DND-41 (cell line): ENCODE data around the gene MIGA1.

Source experiments
- EZH2 ChIP-seq: IDR thresholded peaks from 3 replicates; pipeline ENCODE4 v1.6.1; 2012; ENCODE audit warnings: borderline replicate concordance, low read depth, mild to moderate bottlenecking, moderate library complexity, low read length, inconsistent platforms; ENCODE audit not compliant: severe bottlenecking
- TF ChIP-seq, protein P1 (sequence below): IDR thresholded peaks from 2 replicates; pipeline ENCODE4 v1.5.1; 2012; ENCODE audit warnings: borderline replicate concordance, low read length, moderate library complexity, mild to moderate bottlenecking; ENCODE audit not compliant: poor library complexity, severe bottlenecking; ENCODE audit errors: extremely low read depth

DNA sequence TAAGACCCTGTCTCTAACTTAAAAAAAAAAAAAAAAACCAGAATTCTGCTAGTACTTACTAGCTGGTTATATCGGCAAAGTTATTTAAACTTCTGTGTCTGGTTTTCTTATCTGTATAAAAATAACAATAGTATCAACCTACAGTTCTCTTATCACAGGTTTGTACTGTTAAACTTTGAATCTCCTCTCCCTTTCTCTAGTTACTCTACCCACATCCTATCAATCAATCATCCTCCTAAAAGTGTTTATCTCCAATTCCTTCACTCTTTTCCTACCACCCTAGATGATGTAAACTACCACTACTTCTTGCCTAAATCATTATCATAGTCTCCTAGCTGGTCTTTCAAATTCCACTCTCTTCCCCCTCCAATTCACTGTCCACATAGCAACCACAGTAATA lies 47.4 kb upstream of the MIGA1 start:
- TF ChIP-seq, protein P1, sequence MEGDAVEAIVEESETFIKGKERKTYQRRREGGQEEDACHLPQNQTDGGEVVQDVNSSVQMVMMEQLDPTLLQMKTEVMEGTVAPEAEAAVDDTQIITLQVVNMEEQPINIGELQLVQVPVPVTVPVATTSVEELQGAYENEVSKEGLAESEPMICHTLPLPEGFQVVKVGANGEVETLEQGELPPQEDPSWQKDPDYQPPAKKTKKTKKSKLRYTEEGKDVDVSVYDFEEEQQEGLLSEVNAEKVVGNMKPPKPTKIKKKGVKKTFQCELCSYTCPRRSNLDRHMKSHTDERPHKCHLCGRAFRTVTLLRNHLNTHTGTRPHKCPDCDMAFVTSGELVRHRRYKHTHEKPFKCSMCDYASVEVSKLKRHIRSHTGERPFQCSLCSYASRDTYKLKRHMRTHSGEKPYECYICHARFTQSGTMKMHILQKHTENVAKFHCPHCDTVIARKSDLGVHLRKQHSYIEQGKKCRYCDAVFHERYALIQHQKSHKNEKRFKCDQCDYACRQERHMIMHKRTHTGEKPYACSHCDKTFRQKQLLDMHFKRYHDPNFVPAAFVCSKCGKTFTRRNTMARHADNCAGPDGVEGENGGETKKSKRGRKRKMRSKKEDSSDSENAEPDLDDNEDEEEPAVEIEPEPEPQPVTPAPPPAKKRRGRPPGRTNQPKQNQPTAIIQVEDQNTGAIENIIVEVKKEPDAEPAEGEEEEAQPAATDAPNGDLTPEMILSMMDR: no peak
- no peak for TF ChIP-seq EZH2
